RCC 7860 (cell line): ENCODE data around the gene TTLL4.

ENCODE experiments used
- DNase-seq: peaks from one replicate; pipeline ENCODE4 v3.0.0-alpha.2; 2015; ENCODE audit warnings: low spot score
- FAIRE-seq: peaks from 2 replicates; lab custom pipeline; 2012; peaks lifted over from hg19 to GRCh38; lab: Jason Lieb, UNC

Gene TTLL4

GRCh38 chr2:218780851-218781690, 70.4 kb downstream of the TTLL4 start:
- no peak for DNase-seq
- no peak for FAIRE-seq

- no peak for FAIRE-seq
These were observed 71.3 kb downstream of the TTLL4 start, which contains the start of gene CYP27A1 for GRCh38 chr2:218781691-218782527. TSS of gene CYP27A1 (plus strand) at chr2:218782147. CDS start at chr2:218782183, 36 bp downstream.

GRCh38 chr2:218782528-218782844, 71.9 kb downstream of the TTLL4 start:
- FAIRE-seq: no peak
- DNase-seq: no peak

More at GRCh38 chr2:218781691-218782527, 71.3 kb downstream of the TTLL4 start, which contains the start of gene CYP27A1:
- no peak for DNase-seq

GRCh38 chr2:218783688-218784087, 73.1 kb downstream of the TTLL4 start:
- FAIRE-seq (no peak), DNase-seq (no peak)

GRCh38 chr2:218785103-218785502, 74.5 kb downstream of the TTLL4 start:
- no peak for FAIRE-seq
- DNase-seq: no peak

GRCh38 chr2:218786133-218786532, 75.5 kb downstream of the TTLL4 start:
- DNase-seq (no peak), FAIRE-seq (no peak)

GRCh38 chr2:218788529-218789255, 78.1 kb downstream of the TTLL4 start:
- DNase-seq (no peak), FAIRE-seq (no peak)

GRCh38 chr2:218792433-218792832, 81.8 kb downstream of the TTLL4 start:
- FAIRE-seq: no peak

GRCh38 chr2:218796691-218797090, 86.1 kb downstream of the TTLL4 start:
- no peak for FAIRE-seq
- DNase-seq: no peak

More at GRCh38 chr2:218792433-218792832, 81.8 kb downstream of the TTLL4 start:
- DNase-seq: no peak

GRCh38 chr2:218798767-218799504, 88.3 kb downstream of the TTLL4 start:
- no peak for DNase-seq

GRCh38 chr2:218799990-218800389, 89.4 kb downstream of the TTLL4 start:
- FAIRE-seq (no peak), DNase-seq (no peak)

More at GRCh38 chr2:218798767-218799504, 88.3 kb downstream of the TTLL4 start:
- FAIRE-seq: no peak

- DNase-seq (no peak), FAIRE-seq (no peak)
These were observed 91.9 kb downstream of the TTLL4 start for GRCh38 chr2:218802386-218802994.

- DNase-seq (no peak), FAIRE-seq (no peak)
These were observed 94.2 kb downstream of the TTLL4 start for GRCh38 chr2:218804817-218805216.
